ENCODE results near the gene HELZ. TPM values are rescaled to one million over a fixed set of nuclear protein-coding genes. Genes with fewer than 3 reads are reported as not detected.

The HELZ gene
- total and polyA plus RNA-seq, 2 donors (not counting 1 experiment from before 2014, with no cell fraction given): 10.4 to 97.8 TPM

GRCh38 chr17:67225316-67225715 is 19.7 kb downstream of the HELZ start:
- no peak overlapping the region for H3K4me3 ChIP-seq (ENCODE audit: control extremely low read depth in 1 of 5, extremely low read depth in 1 of 5, insufficient read depth in 1 of 5, low read depth in 2 of 5, low read length in 4 of 5)
- ATAC-seq (ENCODE audit: low read depth) (no peak), DNase-seq (no peak)
- no peak overlapping the region for H3K4me2 ChIP-seq (replicated peaks; ENCODE audit: low read depth, low read length, poor library complexity, severe bottlenecking)
- Mint-ChIP-seq H3K4me1 (peaks cover 17% of the 10 kb centered on the region), H3K27me3 (no peaks in the 10 kb centered on the region), H3K9me3 (ENCODE audit: insufficient read depth) (no peaks in the 10 kb centered on the region), H3K4me3 (no peak overlapping the region), H3K27ac (no peak overlapping the region)
- no peak overlapping the region for H3K9ac ChIP-seq (ENCODE audit: low read length)
- no peaks in the 10 kb centered on the region for H3K27me3 ChIP-seq (replicated peaks in 1 of 4; ENCODE audit: control extremely low read depth in 1 of 4, control insufficient read depth in 3 of 4, insufficient read depth in 4 of 4, low read length in 3 of 4)
- H3K9me3 ChIP-seq (ENCODE audit: control extremely low read depth in 1 of 3, control insufficient read depth in 2 of 3, insufficient read depth in 1 of 3, low read length in 2 of 3): no peaks in the 10 kb centered on the region
- CTCF ChIA-PET: no interaction called here
- H3K79me2 ChIP-seq (ENCODE audit: control insufficient read depth, insufficient read depth, low read length): peaks cover 100% of the 10 kb centered on the region
- no peaks in the 10 kb centered on the region for H3K4me1 ChIP-seq (ENCODE audit: control insufficient read depth in 2 of 2, insufficient read depth in 2 of 2, low read length in 2 of 2)
- POLR2A ChIA-PET: no interaction called here
- intact Hi-C loops (cut with micrococcal nuclease): no loop called here
- H3K36me3 ChIP-seq (replicated peaks in 1 of 2; ENCODE audit: control extremely low read depth in 1 of 2, control insufficient read depth in 1 of 2, extremely low read depth in 1 of 2, insufficient read depth in 2 of 2, low read length in 1 of 2): peaks cover 0 to 8% of the 10 kb centered on the region in 2 experiments
- H2AFZ ChIP-seq (ENCODE audit: insufficient read depth, low read depth, low read length, poor library complexity, severe bottlenecking): no peak overlapping the region
- TF ChIP-seq EZH2 (IDR thresholded peaks at IDR 0.05; ENCODE audit: borderline replicate concordance, insufficient read depth, low read depth, low read length, poor library complexity, severe bottlenecking): no peak
- no peak for TF ChIP-seq CTCF (IDR thresholded peaks at IDR 0.05)
- 100% methylated on average over 3 of the region's 4 CpGs for WGBS (ENCODE audit: insufficient coverage)
- no peak overlapping the region for H3K27ac ChIP-seq (ENCODE audit: low read length in 2 of 2)
- peaks cover 87% of the 10 kb centered on the region for H4K20me1 ChIP-seq (ENCODE audit: control insufficient read depth, insufficient read depth, low read length, poor library complexity, severe bottlenecking)

GRCh38 chr17:67224736-67225135 is 20.3 kb downstream of the HELZ start:
- Histone ChIP-seq H3K9ac (ENCODE audit: low read length) (no peak overlapping the region), H3K27ac (ENCODE audit: low read length in 2 of 2) (no peak overlapping the region), H3K9me3 (ENCODE audit: control extremely low read depth in 1 of 3, control insufficient read depth in 2 of 3, insufficient read depth in 1 of 3, low read length in 2 of 3) (no peaks in the 10 kb centered on the region), H3K36me3 (replicated peaks in 1 of 2; ENCODE audit: control extremely low read depth in 1 of 2, control insufficient read depth in 1 of 2, extremely low read depth in 1 of 2, insufficient read depth in 2 of 2, low read length in 1 of 2) (peaks cover 0 to 8% of the 10 kb centered on the region in 2 experiments), H3K4me2 (replicated peaks; ENCODE audit: low read depth, low read length, poor library complexity, severe bottlenecking) (no peak overlapping the region), H2AFZ (ENCODE audit: insufficient read depth, low read depth, low read length, poor library complexity, severe bottlenecking) (no peak overlapping the region), H3K4me3 (ENCODE audit: control extremely low read depth in 1 of 5, extremely low read depth in 1 of 5, insufficient read depth in 1 of 5, low read depth in 2 of 5, low read length in 4 of 5) (no peak overlapping the region), H4K20me1 (ENCODE audit: control insufficient read depth, insufficient read depth, low read length, poor library complexity, severe bottlenecking) (peaks cover 87% of the 10 kb centered on the region), H3K79me2 (ENCODE audit: control insufficient read depth, insufficient read depth, low read length) (peaks cover 100% of the 10 kb centered on the region), H3K27me3 (replicated peaks in 1 of 4; ENCODE audit: control extremely low read depth in 1 of 4, control insufficient read depth in 3 of 4, insufficient read depth in 4 of 4, low read length in 3 of 4) (no peaks in the 10 kb centered on the region), H3K4me1 (ENCODE audit: control insufficient read depth in 2 of 2, insufficient read depth in 2 of 2, low read length in 2 of 2) (no peaks in the 10 kb centered on the region)
- Mint-ChIP-seq H3K27ac (no peak overlapping the region), H3K9me3 (ENCODE audit: insufficient read depth) (no peaks in the 10 kb centered on the region), H3K27me3 (no peaks in the 10 kb centered on the region), H3K4me3 (no peak overlapping the region), H3K4me1 (peaks cover 17% of the 10 kb centered on the region)
- intact Hi-C loops (cut with micrococcal nuclease): loop anchor here (5.0 kb wide), 1 partner anchor 68 kb away; no protein-coding TSS in a partner anchor
- CTCF ChIA-PET: no interaction called here
- no peak for ATAC-seq (ENCODE audit: low read depth)
- DNase-seq: no peak
- TF ChIP-seq CTCF (IDR thresholded peaks at IDR 0.05) (no peak), EZH2 (IDR thresholded peaks at IDR 0.05; ENCODE audit: borderline replicate concordance, insufficient read depth, low read depth, low read length, poor library complexity, severe bottlenecking) (no peak)
- POLR2A ChIA-PET: no interaction called here
- 100% methylated on average over 8 of the region's 9 CpGs for WGBS (ENCODE audit: insufficient coverage)

Data from B cell (primary cell).